VCaP (cell line): Measurements from ENCODE around the gene GGA3.
A peak's percentile ranks its signal among the peaks of the same experiment; 100 is the strongest.

Experiments used
- H3K27ac ChIP-seq: fragments of 450-650 bp; 2 replicates; pipeline ENCODE4 v1.5.1; 2017
- TF ChIP-seq, protein P1 (sequence below): fragments of 450-650 bp; conservative IDR thresholded peaks from 2 replicates; pipeline ENCODE4 v1.5.1; 2017; ENCODE audit warnings: mild to moderate bottlenecking, moderate library complexity

Gene GGA3

GRCh38 chr17:75231741-75232464 is 29.5 kb downstream of the GGA3 start:
- TF ChIP-seq, protein P1, sequence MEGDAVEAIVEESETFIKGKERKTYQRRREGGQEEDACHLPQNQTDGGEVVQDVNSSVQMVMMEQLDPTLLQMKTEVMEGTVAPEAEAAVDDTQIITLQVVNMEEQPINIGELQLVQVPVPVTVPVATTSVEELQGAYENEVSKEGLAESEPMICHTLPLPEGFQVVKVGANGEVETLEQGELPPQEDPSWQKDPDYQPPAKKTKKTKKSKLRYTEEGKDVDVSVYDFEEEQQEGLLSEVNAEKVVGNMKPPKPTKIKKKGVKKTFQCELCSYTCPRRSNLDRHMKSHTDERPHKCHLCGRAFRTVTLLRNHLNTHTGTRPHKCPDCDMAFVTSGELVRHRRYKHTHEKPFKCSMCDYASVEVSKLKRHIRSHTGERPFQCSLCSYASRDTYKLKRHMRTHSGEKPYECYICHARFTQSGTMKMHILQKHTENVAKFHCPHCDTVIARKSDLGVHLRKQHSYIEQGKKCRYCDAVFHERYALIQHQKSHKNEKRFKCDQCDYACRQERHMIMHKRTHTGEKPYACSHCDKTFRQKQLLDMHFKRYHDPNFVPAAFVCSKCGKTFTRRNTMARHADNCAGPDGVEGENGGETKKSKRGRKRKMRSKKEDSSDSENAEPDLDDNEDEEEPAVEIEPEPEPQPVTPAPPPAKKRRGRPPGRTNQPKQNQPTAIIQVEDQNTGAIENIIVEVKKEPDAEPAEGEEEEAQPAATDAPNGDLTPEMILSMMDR: no peak
- no peak overlapping the region for H3K27ac ChIP-seq

GRCh38 chr17:75231071-75231470 is 30.3 kb downstream of the GGA3 start:
- TF ChIP-seq, protein P1: no peak
- H3K27ac ChIP-seq: no peak overlapping the region

- TF ChIP-seq, protein P1: no peak
- H3K27ac ChIP-seq: peak overlapping the region; percentile 78
Observed at GRCh38 chr17:75228847-75229246, 32.6 kb downstream of the GGA3 start.

DNA sequence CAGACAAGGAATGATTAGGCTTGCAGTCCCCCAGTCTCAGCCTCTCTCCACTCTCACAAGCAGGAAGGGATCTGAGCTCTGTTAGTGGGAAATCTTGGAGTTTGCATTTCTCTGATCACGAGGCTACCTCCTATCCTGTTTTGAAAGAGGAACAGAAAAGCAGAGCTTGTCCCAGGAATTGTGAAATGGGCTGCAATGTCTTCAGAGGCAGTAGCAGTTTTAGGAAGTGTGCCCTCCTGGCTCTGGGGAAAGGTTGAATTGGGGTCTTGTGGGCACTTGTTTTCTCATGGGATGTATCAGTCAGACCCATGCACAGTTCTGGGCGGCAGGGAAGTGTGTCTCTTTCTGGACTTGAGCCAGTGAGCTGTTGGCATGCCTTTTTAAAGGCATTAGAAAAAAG is 33.1 kb downstream of the GGA3 start:
- peak overlapping the region; percentile 78 for H3K27ac ChIP-seq
- TF ChIP-seq, protein P1: no peak

GRCh38 chr17:75227729-75228128 is 33.7 kb downstream of the GGA3 start:
- peak overlapping the region; percentile 78 for H3K27ac ChIP-seq
- TF ChIP-seq, protein P1: no peak

GRCh38 chr17:75225016-75225415 is 36.4 kb downstream of the GGA3 start:
- H3K27ac ChIP-seq: no peak overlapping the region
- TF ChIP-seq, protein P1: no peak

DNA sequence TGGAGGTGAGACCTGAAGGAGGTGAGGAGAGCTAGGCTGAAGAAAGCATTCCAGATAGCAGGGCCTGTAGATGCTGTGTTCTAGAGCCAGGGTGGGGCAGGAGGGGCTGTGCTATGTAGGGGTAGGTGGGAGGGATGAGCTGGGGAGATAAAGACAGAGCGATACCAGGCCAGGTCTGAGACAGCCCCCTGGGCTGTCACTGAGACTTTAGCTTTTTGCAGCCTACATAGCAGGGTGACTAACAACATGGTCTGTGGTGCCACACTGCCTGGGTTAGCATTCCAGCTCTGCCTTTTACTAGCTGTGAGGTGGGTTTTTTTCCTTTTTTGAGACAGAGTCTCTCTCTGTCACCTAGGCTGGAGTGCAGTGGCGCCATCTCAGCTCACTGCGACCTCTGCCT is 41.6 kb downstream of the GGA3 start:
- TF ChIP-seq, protein P1: no peak
- H3K27ac ChIP-seq: no peak overlapping the region
